ENCODE data around the gene COL1A1.
A peak's percentile ranks its signal among the peaks of the same experiment; 100 is the strongest.

Gene COL1A1

GRCh38 chr17:50171371-50172071 is 29.9 kb downstream of the COL1A1 start:
- DNase-seq (ENCODE audit: low spot score) = no peak

- DNase-seq (ENCODE audit: low spot score) = peak; percentile 60
Measured at GRCh38 chr17:50170662-50171370, 30.6 kb downstream of the COL1A1 start.

DNA sequence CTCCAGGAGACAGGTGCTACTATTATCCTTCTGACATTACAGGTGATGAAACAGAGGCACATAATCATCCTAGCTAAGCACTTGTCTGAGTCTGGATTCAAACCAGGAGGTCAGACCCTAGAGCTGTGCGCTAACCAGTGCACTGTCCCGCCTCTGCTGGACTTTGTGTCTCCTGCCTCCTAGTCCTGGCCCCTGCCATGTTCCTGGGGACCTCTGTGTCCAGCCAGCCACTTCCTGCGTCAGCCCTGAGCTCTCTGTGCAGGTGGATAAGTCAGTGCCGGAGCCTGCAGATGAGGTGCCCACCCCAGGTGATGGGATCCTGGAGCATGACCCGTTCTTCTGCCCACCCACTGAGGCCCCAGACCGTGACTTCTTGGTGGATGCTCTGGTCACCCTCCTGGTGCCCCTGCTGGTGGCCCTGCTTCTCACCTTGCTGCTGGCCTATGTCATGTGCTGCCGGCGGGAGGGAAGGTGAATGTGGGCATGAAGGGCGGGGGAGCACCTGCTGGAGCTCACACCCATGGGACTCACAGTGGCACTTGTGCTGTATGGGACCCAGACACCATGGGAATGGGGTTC is 31.5 kb downstream of the COL1A1 start:
- DNase-seq (ENCODE audit: low spot score) = no peak

DNA sequence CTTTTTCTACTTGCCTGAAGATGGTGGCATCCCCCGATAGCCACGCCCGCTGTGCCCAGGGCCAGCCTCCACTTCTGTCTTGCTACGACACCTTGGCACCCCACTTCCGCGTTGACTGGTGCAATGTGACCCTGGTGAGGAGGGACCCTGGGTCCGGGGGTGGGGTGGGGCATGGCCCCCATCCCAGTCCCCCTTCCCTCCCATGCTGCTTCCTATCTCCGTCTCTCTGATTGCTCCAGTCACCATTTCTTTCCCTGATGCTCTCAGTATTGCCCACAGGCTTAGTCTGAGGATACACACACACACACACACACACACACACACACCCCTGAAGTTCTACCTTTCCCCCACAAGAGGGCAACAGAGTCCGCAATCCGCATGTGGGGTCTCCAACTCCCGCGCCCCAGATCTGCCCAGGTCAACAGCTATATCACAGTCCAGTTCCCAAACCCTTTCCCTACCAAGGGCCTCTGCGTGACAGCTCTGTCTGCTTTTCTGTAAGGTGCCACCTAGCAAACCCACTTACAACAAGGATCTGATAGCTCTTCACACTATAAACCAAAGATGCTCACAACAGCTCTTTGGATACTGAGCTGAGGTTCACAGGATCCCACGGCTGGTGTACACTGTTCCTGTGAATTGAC is 32.2 kb downstream of the COL1A1 start:
- DNase-seq (ENCODE audit: low spot score) = peak; percentile 56

GRCh38 chr17:50168319-50168718 is 33.1 kb downstream of the COL1A1 start:
- no peak for DNase-seq (ENCODE audit: low spot score)

GRCh38 chr17:50167371-50167770 is 34.1 kb downstream of the COL1A1 start:
- no peak for DNase-seq (ENCODE audit: low spot score)

GRCh38 chr17:50166518-50167181 is 34.8 kb downstream of the COL1A1 start:
- DNase-seq (ENCODE audit: low spot score) = no peak

GRCh38 chr17:50165867-50166517 is 35.4 kb downstream of the COL1A1 start, which contains the start of gene SGCA:
Gene SGCA, plus strand, starts transcription at chr17:50166005. Its CDS starts 36 bp downstream, at chr17:50166041.
- DNase-seq (ENCODE audit: low spot score) = no peak

DNA sequence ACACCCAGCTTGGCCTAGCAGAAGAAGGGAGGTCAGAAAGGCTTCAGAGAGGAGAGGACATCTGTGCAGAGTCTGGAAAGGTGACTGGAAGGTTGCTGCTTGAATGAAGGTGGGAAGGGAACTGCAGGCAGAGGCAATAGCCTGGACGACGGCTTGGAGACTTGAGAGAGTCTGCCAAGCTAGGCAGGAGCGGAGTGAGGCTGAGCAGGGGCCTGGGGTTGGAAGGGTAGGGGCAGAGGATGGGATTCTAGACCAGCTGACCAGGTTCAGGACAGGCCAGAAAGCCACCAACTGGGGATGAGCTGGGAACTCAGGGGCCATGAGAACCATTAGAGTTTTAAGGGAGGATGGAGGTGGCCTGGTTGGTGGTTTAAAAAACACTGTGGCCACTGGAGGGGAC is 36.0 kb downstream of the COL1A1 start:
- no peak for DNase-seq (ENCODE audit: low spot score)

GRCh38 chr17:50165066-50165465 is 36.4 kb downstream of the COL1A1 start:
- no peak for DNase-seq (ENCODE audit: low spot score)

GRCh38 chr17:50164697-50164988 is 36.8 kb downstream of the COL1A1 start:
- DNase-seq (ENCODE audit: low spot score) = no peak

GRCh38 chr17:50163843-50164696 is 37.4 kb downstream of the COL1A1 start:
- DNase-seq (ENCODE audit: low spot score) = no peak

GRCh38 chr17:50162466-50163254 is 38.8 kb downstream of the COL1A1 start:
- DNase-seq (ENCODE audit: low spot score) = no peak

GRCh38 chr17:50161911-50162288 is 39.5 kb downstream of the COL1A1 start:
- DNase-seq (ENCODE audit: low spot score) = no peak

GRCh38 chr17:50161023-50161910 is 40.2 kb downstream of the COL1A1 start:
- DNase-seq (ENCODE audit: low spot score) = peak; percentile 97

DNA sequence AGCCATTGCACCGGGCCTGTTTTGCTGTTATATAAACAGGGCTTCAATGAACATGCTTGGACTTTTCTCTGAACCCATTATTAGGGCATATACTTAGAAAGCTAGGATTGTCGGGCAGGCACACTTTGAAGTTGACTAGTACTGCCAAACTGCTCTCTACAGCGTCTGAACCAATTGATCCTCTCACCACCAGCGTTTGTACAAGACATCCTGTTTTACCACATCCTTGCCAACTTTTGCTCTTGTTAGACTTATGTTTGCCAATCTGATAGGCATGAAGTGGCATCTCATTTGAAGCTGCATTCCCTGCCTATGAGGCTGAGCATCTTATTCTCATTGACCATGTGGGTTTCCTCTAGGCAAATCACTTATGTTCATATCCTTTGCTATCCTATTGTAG is 43.5 kb downstream of the COL1A1 start:
- DNase-seq (ENCODE audit: low spot score) = no peak

DNA sequence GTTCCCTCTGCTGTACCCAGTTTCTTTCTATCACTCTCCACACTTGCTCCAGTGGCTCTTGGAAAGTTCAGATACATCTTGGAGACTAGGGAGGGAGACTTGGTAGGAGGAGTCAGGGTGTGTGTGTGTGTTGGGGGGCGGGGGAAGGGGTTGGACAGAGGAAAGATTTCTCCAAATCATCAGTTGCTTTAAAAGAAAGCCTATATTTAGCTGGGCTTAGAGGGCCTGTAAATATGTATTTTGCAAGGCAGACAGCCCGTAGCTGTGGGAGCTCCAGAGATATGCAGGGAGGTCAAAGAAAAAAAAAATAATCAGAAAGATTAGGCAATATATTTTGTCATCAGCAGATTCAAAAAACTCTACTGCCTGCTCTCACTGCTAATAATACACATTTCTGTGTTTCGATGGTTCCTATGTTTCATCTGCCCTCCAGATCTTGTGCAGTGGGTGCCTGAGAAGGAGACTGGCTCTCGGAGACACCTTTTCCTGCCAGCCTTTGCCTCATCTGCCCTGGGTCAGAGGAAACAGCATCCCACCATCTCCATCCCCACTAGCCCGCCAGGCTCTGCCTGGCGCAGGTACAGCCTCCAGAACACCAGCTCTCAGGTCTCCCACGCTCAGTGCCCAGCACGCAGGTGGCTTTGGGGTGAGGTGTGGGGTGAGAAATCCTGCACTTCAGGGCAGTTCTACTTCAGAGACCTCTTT is 46.2 kb downstream of the COL1A1 start:
- DNase-seq (ENCODE audit: low spot score) = no peak

DNA sequence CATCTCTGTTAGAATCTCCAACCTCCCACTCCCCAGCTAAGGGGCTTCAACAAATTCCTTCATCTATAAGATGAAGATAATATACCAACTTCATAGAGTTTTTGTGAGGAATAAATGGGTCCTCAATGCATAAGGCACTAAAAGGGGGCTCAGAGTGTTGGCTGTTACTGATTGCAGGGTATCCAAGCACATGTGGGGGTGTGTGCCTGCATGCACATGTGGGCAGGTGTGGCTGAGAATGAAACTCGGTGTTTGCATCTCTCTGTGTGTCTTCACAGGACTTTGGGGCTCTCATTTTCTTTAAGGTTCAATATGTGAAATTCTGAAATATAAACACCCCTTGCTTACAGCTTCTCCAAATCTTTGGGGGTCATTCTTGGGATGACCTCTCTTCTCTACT is 46.8 kb downstream of the COL1A1 start:
- no peak for DNase-seq (ENCODE audit: low spot score)

Measured in activated CD4-positive, alpha-beta T cell treated with anti-CD3 and anti-CD28 coated beads, Interleukin-2, Interleukin-4, amounts not matched to agents 100 ng/mL and 50 ng/mL, durations not matched to agents 16 hours and 8 hours (primary cell).